ENCODE results near the gene ITPR1. TPM values are rescaled to one million over a fixed set of nuclear protein-coding genes. Genes with fewer than 3 reads are reported as not detected.
"Not testable (repeated sequence)": the region's sequence is repeated elsewhere in the genome, so short reads cannot be mapped to it uniquely, and the experiment has no call there.

The ITPR1 gene
- total RNA-seq, result 10 to 100 TPM; 74.3 to 76.2 TPM

DNA sequence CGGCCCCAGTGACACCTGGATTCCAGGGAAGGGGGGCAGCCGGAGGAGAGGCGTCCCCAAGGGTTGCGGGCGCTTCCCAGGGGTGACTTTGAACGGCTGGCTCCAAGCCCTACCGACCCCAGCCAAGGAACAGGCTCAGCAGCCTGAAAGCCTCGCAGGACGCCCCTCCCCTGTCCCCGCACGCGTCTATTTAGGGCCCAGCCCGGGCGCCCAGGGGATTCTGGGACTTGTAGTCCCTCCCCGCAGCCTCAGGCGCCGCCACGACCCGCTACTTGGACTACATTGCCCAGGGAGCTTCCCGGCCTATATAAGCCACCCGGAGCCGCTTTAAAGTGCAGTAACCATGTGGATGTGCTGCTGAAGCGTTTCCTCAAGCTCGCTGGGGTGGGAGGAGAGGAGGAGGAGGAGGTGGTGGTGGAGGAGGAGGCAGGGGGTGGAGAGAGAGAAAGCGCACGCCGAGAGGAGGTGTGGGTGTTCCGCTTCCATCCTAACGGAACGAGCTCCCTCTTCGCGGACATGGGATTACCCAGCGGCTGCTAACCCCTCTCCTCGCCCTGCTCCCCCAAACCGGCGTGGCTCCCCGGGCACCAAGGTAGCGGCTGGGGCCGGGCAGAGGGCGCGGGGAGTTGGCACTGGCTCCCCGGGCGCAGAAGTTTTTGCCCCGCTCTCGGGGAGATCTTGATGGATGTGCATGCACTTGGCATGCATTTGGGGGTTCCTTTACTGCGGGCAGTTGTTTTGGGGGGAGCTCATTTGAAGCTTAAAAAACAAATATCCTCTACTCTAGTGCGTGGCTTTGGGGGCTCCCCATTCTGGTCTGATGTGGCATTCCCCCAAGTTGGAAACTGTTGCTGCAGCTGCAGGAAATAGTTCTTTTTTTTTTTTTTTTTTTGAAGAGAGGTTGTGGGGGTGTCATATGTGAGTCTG, at the start of gene ITPR1:
ITPR1 (plus strand) TSS at position 335 of the 927 bp plus-strand sequence. CDS start 23,144 bp downstream, outside the sequence.
- Mint-ChIP-seq H3K36me3 (peaks cover 16% of the 10 kb centered on the region), H3K27me3 (peaks cover 20% of the 10 kb centered on the region), H3K27ac (peak within 1 kb of the TSS; percentile 88), H3K4me3 (peak within 1 kb of the TSS; percentile 91), H3K4me1 (peaks cover 30% of the 10 kb centered on the region), H3K9me3 (no peaks in the 10 kb centered on the region)
- DNase-seq (peak; percentile 94), ATAC-seq (ENCODE audit: low read depth) (peak; percentile 92)
- POLR2A ChIA-PET, result interaction anchor here (0.6 to 4.7 kb wide), 26 partner anchors 12 to 704 kb away, joined by 3 to 87 read pairs (median 5); partner anchors contain the start of genes BHLHE40, EDEM1 and SUMF1

DNA sequence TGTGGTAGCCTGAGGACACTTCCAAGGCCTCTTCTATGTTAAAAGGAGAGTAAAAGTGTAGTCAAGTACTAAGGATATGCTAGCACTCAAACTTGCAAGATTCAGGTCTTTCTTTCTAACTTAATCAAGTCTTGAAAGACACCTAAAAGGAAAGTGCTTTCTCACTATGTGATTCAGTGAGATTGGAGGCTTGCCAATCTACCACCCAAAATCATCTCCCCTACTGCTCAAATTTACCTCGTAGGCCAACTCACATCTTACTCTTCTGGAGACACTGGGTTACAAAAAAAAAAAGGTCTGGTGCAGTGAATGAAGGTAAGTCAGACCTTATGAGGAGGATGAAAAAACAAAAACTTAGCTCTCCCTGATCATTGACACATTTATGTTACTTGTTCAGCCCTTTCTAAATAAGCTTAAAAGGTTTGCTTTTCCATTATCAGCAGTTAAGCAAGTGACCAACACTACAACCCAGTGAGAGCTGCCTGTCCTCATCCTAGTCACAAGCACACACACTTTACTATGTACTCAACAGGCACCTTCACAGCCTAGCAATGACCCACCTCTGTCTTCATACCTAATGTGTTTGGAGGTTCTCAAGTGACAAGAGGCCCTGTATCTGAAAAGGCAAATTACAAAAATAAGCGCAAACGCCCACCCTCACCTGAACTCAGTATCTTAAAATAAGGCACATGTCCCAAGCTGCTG, 45.7 kb upstream of the ITPR1 start:
- Mint-ChIP-seq H3K27me3 (no peaks in the 10 kb centered on the region), H3K27ac (no peak overlapping the region)

DNA sequence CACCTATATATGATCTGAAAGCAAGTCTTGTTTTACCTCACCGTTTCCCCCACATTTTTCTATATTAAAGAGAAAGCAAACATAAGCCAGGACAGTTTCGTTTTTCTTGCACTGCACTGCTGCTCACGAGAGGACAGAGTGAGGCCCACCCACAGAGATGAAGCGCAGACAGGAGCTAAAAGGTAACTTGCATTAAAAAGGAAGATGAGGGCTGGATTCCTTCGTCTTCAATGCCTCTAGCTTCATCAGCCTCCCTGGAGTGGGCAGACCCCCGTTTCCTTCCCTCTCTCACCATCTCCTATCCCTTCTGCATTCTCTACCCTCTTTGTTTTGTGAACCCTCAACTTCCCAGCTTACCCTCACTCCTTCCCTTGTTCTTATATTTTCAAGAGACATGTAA, 45.0 kb upstream of the ITPR1 start:
- Mint-ChIP-seq H3K4me3 (no peak overlapping the region), H3K27ac (no peak overlapping the region), H3K4me1 (no peaks in the 10 kb centered on the region), H3K36me3 (peaks cover 20% of the 10 kb centered on the region), H3K9me3 (no peaks in the 10 kb centered on the region), H3K27me3 (no peaks in the 10 kb centered on the region)
- no peak for ATAC-seq (ENCODE audit: low read depth)
- POLR2A ChIA-PET, result interaction anchor here (1.8 kb wide), 1 partner anchor 19 kb away, joined by 5 read pairs; the partner anchor contains the start of gene SUMF1
- DNase-seq, result no peak

More for the DNA sequence above, 45.7 kb upstream of the ITPR1 start:
- DNase-seq, result no peak
- Mint-ChIP-seq H3K36me3 (peaks cover 19% of the 10 kb centered on the region), H3K4me3 (no peak overlapping the region), H3K9me3 (no peaks in the 10 kb centered on the region), H3K4me1 (no peaks in the 10 kb centered on the region)
- ATAC-seq (ENCODE audit: low read depth), result no peak
- POLR2A ChIA-PET, result interaction anchor here (1.8 kb wide), 1 partner anchor 20 kb away, joined by 5 read pairs; the partner anchor contains the start of gene SUMF1

DNA sequence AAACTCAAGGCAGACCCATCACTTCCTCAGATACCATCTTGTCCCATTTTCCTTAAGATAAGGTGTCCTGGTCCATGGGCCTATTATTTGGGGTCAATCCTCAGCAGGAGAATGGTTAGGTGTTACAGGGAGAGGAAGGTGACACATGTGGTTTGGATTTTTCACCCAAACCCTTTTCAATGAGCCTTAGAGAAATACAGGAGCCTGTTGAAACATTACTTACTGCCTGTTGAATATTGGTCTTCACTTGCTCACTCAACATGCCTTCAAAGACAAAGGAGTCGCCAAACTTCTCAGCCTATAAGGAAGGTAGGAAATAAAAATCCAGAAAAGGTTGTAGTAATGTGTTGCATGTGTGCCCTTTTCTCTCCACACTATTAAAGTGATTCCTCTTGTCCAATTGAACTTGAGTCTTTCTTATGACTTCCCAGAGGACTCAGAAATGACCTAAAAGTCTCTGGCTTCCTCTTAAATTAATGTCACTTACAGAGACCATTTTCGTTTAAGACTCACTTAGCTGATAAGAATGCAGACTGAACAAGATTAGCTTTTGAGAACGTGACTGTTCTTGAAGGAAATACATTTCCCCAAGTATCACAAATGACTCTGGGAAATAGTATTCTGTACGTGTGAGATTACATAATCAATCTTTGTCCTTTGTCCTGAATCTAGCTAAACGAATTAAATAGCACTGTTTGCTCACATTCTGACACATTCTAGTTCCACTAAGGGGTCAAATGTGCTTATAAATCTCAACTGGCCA, 43.9 kb upstream of the ITPR1 start:
- ATAC-seq (ENCODE audit: low read depth) (no peak), DNase-seq (no peak)
- H3K27ac Mint-ChIP-seq, result no peak overlapping the region
- H3K4me1 Mint-ChIP-seq, result no peaks in the 10 kb centered on the region
- H3K27me3 Mint-ChIP-seq, result no peaks in the 10 kb centered on the region
- peaks cover 19% of the 10 kb centered on the region for H3K36me3 Mint-ChIP-seq
- POLR2A ChIA-PET, result interaction anchor here (0.6 kb wide), 1 partner anchor 9 kb away, joined by 3 read pairs; no protein-coding TSS in a partner anchor
- no peak overlapping the region for H3K4me3 Mint-ChIP-seq
- no peaks in the 10 kb centered on the region for H3K9me3 Mint-ChIP-seq

DNA sequence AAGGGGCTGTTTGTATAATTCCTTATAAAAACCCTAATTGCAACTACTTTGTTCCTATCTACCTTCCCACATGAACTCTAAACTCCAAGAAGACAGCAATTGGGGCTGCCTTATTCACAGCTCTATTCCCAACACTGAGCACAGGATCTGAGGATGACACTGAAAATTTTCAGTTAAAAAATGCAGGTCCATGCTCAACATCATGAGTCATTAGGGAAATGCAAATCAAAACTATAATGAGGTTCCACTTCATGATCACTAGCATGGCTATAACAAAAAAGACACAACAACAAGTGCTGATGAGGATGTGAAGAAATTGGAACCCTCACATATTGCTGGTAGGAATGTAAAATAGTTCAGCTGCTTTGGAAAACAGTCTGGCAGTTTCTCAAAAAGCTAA, 39.0 kb upstream of the ITPR1 start:
- Mint-ChIP-seq H3K4me1 (no peaks in the 10 kb centered on the region), H3K9me3 (no peaks in the 10 kb centered on the region), H3K27me3 (no peaks in the 10 kb centered on the region), H3K4me3 (no peak overlapping the region), H3K27ac (no peak overlapping the region), H3K36me3 (peaks cover 5% of the 10 kb centered on the region)
- no peak for DNase-seq
- ATAC-seq (ENCODE audit: low read depth), result no peak
- POLR2A ChIA-PET, result interaction anchor here (0.7 kb wide), 1 partner anchor 103 kb away, joined by 4 read pairs; no protein-coding TSS in a partner anchor

DNA sequence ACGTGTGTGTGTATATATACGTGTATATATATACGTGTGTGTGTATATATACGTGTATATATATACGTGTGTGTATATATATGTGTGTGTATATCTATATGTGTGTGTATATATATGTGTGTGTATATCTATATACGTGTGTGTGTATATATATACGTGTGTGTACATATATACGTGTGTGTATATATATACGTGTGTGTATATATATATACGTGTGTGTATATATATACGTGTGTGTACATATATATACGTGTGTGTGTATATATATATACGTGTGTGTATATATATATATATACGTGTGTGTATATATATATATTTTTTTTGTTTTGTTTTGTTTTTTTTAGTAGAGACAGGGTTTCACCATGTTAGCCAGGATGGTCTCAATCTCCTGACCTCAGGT, 36.4 kb upstream of the ITPR1 start:
- POLR2A ChIA-PET, result not testable (repeated sequence)

DNA sequence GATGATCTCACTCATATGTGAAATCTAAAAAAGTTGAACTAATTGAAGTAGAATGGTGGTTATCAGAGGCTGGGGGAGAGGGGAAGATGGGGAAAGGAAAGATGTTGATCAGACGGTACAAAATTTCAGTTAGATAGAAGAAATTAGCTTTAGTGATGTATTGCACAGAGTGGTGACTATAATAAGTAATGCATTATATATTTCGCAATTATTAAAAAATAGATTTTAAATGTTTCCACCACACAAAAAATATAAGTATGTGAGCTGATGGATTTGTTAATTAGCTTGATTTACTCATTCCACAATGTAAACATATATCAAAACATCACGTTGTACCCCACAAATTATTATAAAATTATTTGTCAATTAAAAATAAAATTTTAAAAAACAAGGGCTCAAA, 34.2 kb upstream of the ITPR1 start:
- no peaks in the 10 kb centered on the region for H3K27me3 Mint-ChIP-seq
- H3K36me3 Mint-ChIP-seq, result no peaks in the 10 kb centered on the region
- POLR2A ChIA-PET, result no interaction called here
- H3K9me3 Mint-ChIP-seq, result no peaks in the 10 kb centered on the region
- H3K27ac Mint-ChIP-seq, result no peak overlapping the region
- DNase-seq, result no peak
- ATAC-seq (ENCODE audit: low read depth), result no peak
- no peak overlapping the region for H3K4me3 Mint-ChIP-seq
- H3K4me1 Mint-ChIP-seq, result peaks cover 5% of the 10 kb centered on the region

More for the DNA sequence above, 36.4 kb upstream of the ITPR1 start:
- H3K9me3 Mint-ChIP-seq; ATAC-seq (ENCODE audit: low read depth); H3K4me3 Mint-ChIP-seq; H3K4me1 Mint-ChIP-seq; DNase-seq; H3K27me3 Mint-ChIP-seq; H3K36me3 Mint-ChIP-seq; H3K27ac Mint-ChIP-seq: not testable (repeated sequence)

DNA sequence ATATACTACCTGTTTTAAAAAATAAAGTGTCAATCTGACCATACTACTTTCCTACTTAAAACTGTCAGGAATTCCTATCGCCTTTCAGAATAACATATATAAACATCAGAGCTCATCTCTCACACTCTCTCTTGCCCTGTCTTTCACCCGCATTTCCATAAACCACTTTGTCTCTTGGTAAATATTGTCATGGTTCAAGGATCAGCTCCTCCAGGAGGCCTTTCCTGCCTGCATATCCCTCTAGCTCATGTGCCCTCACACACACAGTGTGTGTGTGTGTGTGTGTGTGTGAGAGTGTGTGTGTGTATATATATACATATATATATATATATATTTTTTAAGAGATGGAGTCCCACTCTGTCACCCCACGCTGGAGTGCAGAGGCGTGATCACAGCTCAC, 32.8 kb upstream of the ITPR1 start:
- ATAC-seq (ENCODE audit: low read depth) (no peak), DNase-seq (no peak)
- no peaks in the 10 kb centered on the region for H3K36me3 Mint-ChIP-seq
- POLR2A ChIA-PET, result no interaction called here
- no peak overlapping the region for H3K4me3 Mint-ChIP-seq
- peaks cover 5% of the 10 kb centered on the region for H3K4me1 Mint-ChIP-seq
- no peaks in the 10 kb centered on the region for H3K27me3 Mint-ChIP-seq
- H3K9me3 Mint-ChIP-seq, result no peaks in the 10 kb centered on the region
- H3K27ac Mint-ChIP-seq, result no peak overlapping the region

DNA sequence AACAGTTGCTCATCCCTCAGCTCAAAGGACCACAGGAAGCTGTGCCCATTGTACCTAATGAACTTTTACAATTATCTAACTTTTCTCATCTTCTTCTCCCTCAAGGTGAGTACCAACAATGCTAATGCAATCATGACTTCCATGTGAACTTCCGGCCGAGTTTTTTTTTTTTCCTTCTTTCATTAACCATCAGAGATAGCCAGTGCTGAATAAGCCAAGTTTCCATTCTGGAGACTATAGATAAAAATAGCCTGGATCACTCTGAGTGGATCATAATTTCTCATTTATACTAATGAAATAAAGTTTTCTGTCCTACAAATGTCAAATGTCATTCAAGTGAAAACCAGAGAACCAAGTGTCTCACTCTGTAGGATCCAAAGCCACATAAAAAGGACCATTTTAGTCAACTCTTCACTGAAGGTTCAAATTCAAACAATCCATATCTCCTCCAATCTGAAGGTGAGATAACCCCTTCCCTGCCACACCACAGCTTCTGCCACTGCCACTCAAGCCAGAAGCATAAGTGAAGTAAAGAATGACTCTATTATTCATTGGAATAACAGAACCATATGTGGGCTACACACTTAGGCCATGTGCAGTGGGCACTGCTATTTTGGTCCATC, 31.6 kb upstream of the ITPR1 start:
- no peak overlapping the region for H3K4me3 Mint-ChIP-seq
- POLR2A ChIA-PET, result no interaction called here
- DNase-seq (no peak), ATAC-seq (ENCODE audit: low read depth) (no peak)
- H3K27me3 Mint-ChIP-seq, result no peaks in the 10 kb centered on the region
- H3K27ac Mint-ChIP-seq, result no peak overlapping the region
- H3K4me1 Mint-ChIP-seq, result peaks cover 11% of the 10 kb centered on the region
- no peaks in the 10 kb centered on the region for H3K9me3 Mint-ChIP-seq
- no peaks in the 10 kb centered on the region for H3K36me3 Mint-ChIP-seq

DNA sequence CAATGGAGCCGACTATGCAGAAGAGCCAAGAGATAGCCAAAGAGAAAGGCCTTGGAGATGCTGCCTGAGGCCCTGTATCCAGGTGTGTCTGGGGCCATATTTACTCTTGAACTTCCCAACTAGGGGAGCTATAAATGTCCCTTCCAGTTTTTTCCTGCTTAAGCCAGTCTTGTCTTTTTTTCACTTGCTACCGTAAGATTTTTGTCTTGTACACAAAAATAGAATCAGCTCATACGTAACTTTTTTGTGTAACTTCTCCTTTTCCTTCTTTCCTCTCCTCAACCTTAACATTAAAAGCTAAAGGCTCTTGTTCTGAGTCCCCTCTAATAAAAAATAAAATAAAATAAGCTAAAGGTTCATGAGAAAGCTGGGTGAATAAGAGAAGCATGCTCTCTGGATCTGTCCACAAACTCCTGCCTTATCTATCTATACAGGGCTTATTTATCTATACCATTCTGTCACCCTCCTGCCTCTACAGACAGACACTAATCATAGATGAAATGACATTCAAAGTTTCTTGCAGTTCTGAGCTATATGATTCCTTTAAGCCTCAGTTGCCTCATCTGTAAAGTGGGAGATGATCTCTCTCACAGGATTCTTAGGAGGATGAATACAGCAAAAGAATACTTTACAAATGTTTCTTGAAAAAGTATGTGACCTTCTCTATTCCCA, 30.6 kb upstream of the ITPR1 start:
- POLR2A ChIA-PET, result no interaction called here
- H3K4me3 Mint-ChIP-seq, result no peak overlapping the region
- no peaks in the 10 kb centered on the region for H3K27me3 Mint-ChIP-seq
- H3K9me3 Mint-ChIP-seq, result no peaks in the 10 kb centered on the region
- DNase-seq, result no peak
- peaks cover 14% of the 10 kb centered on the region for H3K4me1 Mint-ChIP-seq
- no peaks in the 10 kb centered on the region for H3K36me3 Mint-ChIP-seq
- no peak overlapping the region for H3K27ac Mint-ChIP-seq
- ATAC-seq (ENCODE audit: low read depth), result no peak

DNA sequence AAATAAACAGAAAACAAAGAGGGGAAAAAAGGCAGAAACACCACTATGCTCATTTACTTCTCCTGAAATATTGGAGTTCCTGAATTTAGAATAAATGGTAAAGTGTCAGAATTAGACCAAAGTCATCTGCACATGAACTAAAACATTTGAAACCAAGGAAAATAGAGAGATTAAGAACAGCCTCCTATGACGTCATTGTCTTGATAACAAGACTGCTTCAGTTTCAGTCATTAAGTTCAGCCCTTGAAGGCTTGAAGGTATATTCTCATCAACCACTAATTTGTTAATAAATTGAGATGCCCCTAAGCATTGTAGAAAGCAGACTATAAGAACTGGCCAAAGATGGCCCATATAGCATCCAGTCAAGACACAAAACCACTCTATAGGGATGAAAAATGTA, 28.6 kb upstream of the ITPR1 start:
- no peaks in the 10 kb centered on the region for H3K9me3 Mint-ChIP-seq
- no peak overlapping the region for H3K27ac Mint-ChIP-seq

More for the DNA sequence above, 28.6 kb upstream of the ITPR1 start:
- Mint-ChIP-seq H3K27me3 (no peaks in the 10 kb centered on the region), H3K36me3 (no peaks in the 10 kb centered on the region), H3K4me3 (no peak overlapping the region), H3K4me1 (peaks cover 17% of the 10 kb centered on the region)
- DNase-seq (no peak), ATAC-seq (ENCODE audit: low read depth) (no peak)
- POLR2A ChIA-PET, result no interaction called here

All from activated naive CD8-positive, alpha-beta T cell treated with anti-CD3 and anti-CD28 coated beads, Interleukin-2, amount 10 ng/mL, durations not matched to agents 7 days and 5 days (primary cell).